HepG2 (cell line): ENCODE data around the gene RSBN1L. TPM values are rescaled to one million over a fixed set of nuclear protein-coding genes. Genes with fewer than 3 reads are reported as not detected.

Source experiments
- ATAC-seq: fragments of 200-7000 bp; cut with Tn5 transposase; 3 replicates; pipeline ENCODE4 v1.9.1; 2020; ENCODE audit warnings: mild to moderate bottlenecking, moderate library complexity
- BruUV-seq: library from RNA; stranded (reverse); fragments of 400-500 nt; replicated peaks from 2 replicates; lab custom pipeline; 2021; lab: Mats Ljungman, UMichigan
- CTCF ChIA-PET: fragments of 300-600 bp; formaldehyde crosslinking; extraction: SDS; loops from one replicate; lab custom pipeline; 2021; ENCODE audit warnings: low total read pairs, inconsistent platforms, low intra/inter-chr PET ratio; lab: Yijun Ruan, JAX
- POLR2A ChIA-PET: fragments of 350-600 bp; sonication (Branson Sonifier 250); formaldehyde crosslinking; loops from one replicate; lab custom pipeline; 2020; ENCODE audit warnings: antibody characterized with exemption, inconsistent platforms; lab: Yijun Ruan, JAX
- DNase-seq: peaks from one replicate; pipeline ENCODE4 v3.0.0-alpha.2; 2015; ENCODE audit warnings: low spot score
- FAIRE-seq: peaks from 3 replicates; lab custom pipeline; 2011; peaks lifted over from hg19 to GRCh38; lab: Jason Lieb, UNC
- H2AFZ ChIP-seq: one replicate; pipeline ENCODE4 v1.6.1; 2011; ENCODE audit warnings: low read length, inconsistent platforms
- H3K27ac ChIP-seq: fragments of 300-600 bp; 3 replicates; pipeline ENCODE4 v1.8.0; 2011; ENCODE audit warnings: mixed run types, mild to moderate bottlenecking, mixed read lengths, low read length, inconsistent platforms; ENCODE audit not compliant: insufficient read depth; ENCODE audit errors: extremely low read length
- H3K27me3 ChIP-seq, 2 experiments: fragments of 200-600 bp in 1 of 2; 2 replicates in 1 of 2; 3 replicates in 1 of 2; pipeline versions ENCODE4 v1.6.0 to v1.8.0; 2011; ENCODE audit warnings: low read length in 2 of 2, mild to moderate bottlenecking in 2 of 2, moderate library complexity in 2 of 2, inconsistent platforms in 1 of 2; ENCODE audit not compliant: insufficient read depth in 2 of 2, control insufficient read depth in 1 of 2
- H3K36me3 ChIP-seq, 2 experiments: fragments of 200-600 bp in 1 of 2; replicated peaks in 1 of 2; 2 replicates in 1 of 2; 3 replicates in 1 of 2; pipeline versions ENCODE4 v1.5.1 to v1.8.0; 2011; ENCODE audit warnings: low read length in 2 of 2, inconsistent platforms in 1 of 2; ENCODE audit not compliant: insufficient read depth in 2 of 2, control insufficient read depth in 1 of 2
- H3K4me1 ChIP-seq: 2 replicates; pipeline ENCODE4 v1.5.1; 2012; ENCODE audit warnings: low read length, inconsistent platforms; ENCODE audit not compliant: insufficient read depth
- H3K4me2 ChIP-seq: 2 replicates; pipeline ENCODE4 v1.6.0; 2011; ENCODE audit warnings: low read depth, low read length, inconsistent platforms
- H3K4me3 ChIP-seq, 3 experiments: fragments of 200-600 bp in 1 of 3; sonication (generic), shearing (Covaris generic) in 1 of 3; replicated peaks in 1 of 3; 2 replicates each; pipeline ENCODE4 v1.5.1; 2011 to 2016; ENCODE audit warnings: low read length in 3 of 3, inconsistent platforms in 2 of 3, low read depth in 2 of 3, mild to moderate bottlenecking in 2 of 3, control low read depth in 1 of 3, mixed read lengths in 1 of 3; ENCODE audit not compliant: insufficient read depth in 1 of 3
- H3K79me2 ChIP-seq: one replicate; pipeline ENCODE4 v1.6.1; 2011; ENCODE audit warnings: low read length, inconsistent platforms; ENCODE audit not compliant: insufficient read depth
- H3K9ac ChIP-seq: 2 replicates; pipeline ENCODE4 v1.6.0; 2011; ENCODE audit warnings: mild to moderate bottlenecking, low read depth, low read length, inconsistent platforms; ENCODE audit not compliant: insufficient read depth
- H3K9me3 ChIP-seq: 2 replicates; pipeline ENCODE4 v1.5.1; 2012; ENCODE audit warnings: mild to moderate bottlenecking, low read length
- H4K20me1 ChIP-seq: 2 replicates; pipeline ENCODE4 v1.6.0; 2011; ENCODE audit warnings: inconsistent platforms, mild to moderate bottlenecking, low read length, moderate library complexity; ENCODE audit not compliant: insufficient read depth
- ARID5B ChIP-seq: IDR thresholded peaks from 2 replicates; pipeline ENCODE4 v1.4.0; 2020; ENCODE audit warnings: mild to moderate bottlenecking, missing genetic modification reagents
- ATF1 ChIP-seq: IDR thresholded peaks from 2 replicates; pipeline ENCODE4 v1.6.1; 2016; ENCODE audit warnings: mild to moderate bottlenecking, control low read depth
- KIAA2018 ChIP-seq: sonication (generic); formaldehyde crosslinking; IDR thresholded peaks from 2 replicates; pipeline ENCODE4 v1.5.0; 2020; ENCODE audit warnings: mild to moderate bottlenecking, missing genetic modification reagents, borderline replicate concordance
- KLF9 ChIP-seq: IDR thresholded peaks from 2 replicates; pipeline ENCODE4 v1.6.1; 2016; ENCODE audit warnings: low read depth
- REL ChIP-seq: sonication (generic); formaldehyde crosslinking; conservative IDR thresholded peaks from 2 replicates; pipeline ENCODE4 v1.8.0; 2022; ENCODE audit warnings: mild to moderate bottlenecking, missing genetic modification reagents, moderate library complexity
- SCMH1 ChIP-seq: sonication (generic); formaldehyde crosslinking; IDR thresholded peaks from 2 replicates; pipeline ENCODE4 v1.9.0; 2021; ENCODE audit warnings: missing genetic modification reagents, mild to moderate bottlenecking, borderline replicate concordance
- SMAD1 ChIP-seq: sonication (generic); formaldehyde crosslinking; IDR thresholded peaks from 2 replicates; pipeline ENCODE4 v1.4.0; 2020; ENCODE audit warnings: missing genetic modification reagents, low read depth, mild to moderate bottlenecking, borderline replicate concordance
- SMARCC2 ChIP-seq: fragments of 450-650 bp; IDR thresholded peaks from 2 replicates; pipeline ENCODE4 v1.6.1; 2017; ENCODE audit warnings: antibody characterized with exemption, mild to moderate bottlenecking
- SMARCE1 ChIP-seq: fragments of 450-650 bp; IDR thresholded peaks from 2 replicates; pipeline ENCODE4 v1.6.1; 2017; ENCODE audit warnings: borderline replicate concordance
- SNAI1 ChIP-seq: sonication (generic); formaldehyde crosslinking; IDR thresholded peaks from 2 replicates; pipeline ENCODE4 v1.5.0; 2020; ENCODE audit warnings: mild to moderate bottlenecking, missing genetic modification reagents, borderline replicate concordance
- TAF1 ChIP-seq: sonication (generic); formaldehyde crosslinking; IDR thresholded peaks from 2 replicates; pipeline ENCODE4 v1.4.0; 2020; ENCODE audit warnings: missing genetic modification reagents
- ZNF20 ChIP-seq: sonication (generic); formaldehyde crosslinking; IDR thresholded peaks from 2 replicates; pipeline ENCODE4 v1.4.0; 2020; ENCODE audit warnings: mild to moderate bottlenecking, moderate library complexity, missing genetic modification reagents
- ZNF326 ChIP-seq: sonication (generic); formaldehyde crosslinking; IDR thresholded peaks from 2 replicates; pipeline ENCODE4 v1.4.0; 2020; ENCODE audit warnings: missing genetic modification reagents, borderline replicate concordance
- WGBS: methylation state at CpG from one replicate; pipeline ENCODE4 v1.1.6; 2017; ENCODE audit warnings: low lambda C conversion rate; 5-methylcytosine and 5-hydroxymethylcytosine counted together
- in situ Hi-C: cut with HindIII; loops from 2 replicates; pipeline ENCODE4 v1.10.0; 2017; ENCODE audit warnings: low pct_unique_long_range_greater_than_20kb; ENCODE audit not compliant: extremely low pct_ligation_motif_present
- intact Hi-C: fragments of 100-400 bp; cut with micrococcal nuclease; formaldehyde crosslinking; loops from one replicate; pipeline ENCODE4 v1.10.0; 2022; ENCODE audit not compliant: unreplicated experiment
- polyA plus RNA-seq, 8 experiments: library from polyadenylated mRNA; depleted of rRNA in 3 of 8; stranded (reverse) in 7 of 8; unstranded in 1 of 8; fragments of >200 nt; fragmentation: Illumina TruSeq in 4 of 8; extraction: Trizol in 4 of 8; gene quantifications; 2 replicates each; pipeline versions ENCODE4 v1.2.1 to v1.2.3, GENCODE V29; 2011 to 2016; ENCODE audit warnings: low read depth in 4 of 8, missing spikeins in 1 of 8, mixed read lengths in 1 of 8; ENCODE audit not compliant: insufficient read depth in 1 of 8
- total RNA-seq, 5 experiments: library from RNA; depleted of rRNA; stranded (reverse); fragments of >200 nt; fragmentation: Illumina TruSeq; extraction: Trizol; gene quantifications; 2 replicates each; pipeline ENCODE4 v1.2.3, GENCODE V29; 2016; ENCODE audit warnings: low read depth in 1 of 5

Gene RSBN1L
- total and polyA plus RNA-seq, 2 of the 13 experiments (the other 11 are each of a cell fraction or from before 2014, with no cell fraction given): 7.7 to 21.3 TPM

- no peak for TF ChIP-seq KIAA2018 (CRISPR knock-in tag)
Measured at GRCh38 chr7:77699056-77699455, 2.8 kb downstream of the RSBN1L start (continued).

- DNase-seq: no peak
- no peak overlapping the region for H3K4me2 ChIP-seq
- no peak for ATAC-seq
- no peaks in the 10 kb centered on the region for H3K9me3 ChIP-seq
- in situ Hi-C loops (no loop called here), intact Hi-C loops (no loop called here)
- no peak overlapping the region for H3K27ac ChIP-seq
- no TSS peak for BruUV-seq
- peaks cover 35% of the 10 kb centered on the region for H4K20me1 ChIP-seq
- POLR2A ChIA-PET: no interaction called here
- no peak overlapping the region for H3K9ac ChIP-seq
- peaks cover 54% of the 10 kb centered on the region for H3K4me1 ChIP-seq
- no peak overlapping the region for H3K4me3 ChIP-seq
- FAIRE-seq: no peak
- peaks cover 0 to 20% of the 10 kb centered on the region in 2 experiments; a peak in 2 of 5 replicates for H3K36me3 ChIP-seq
- H3K79me2 ChIP-seq: peaks cover 95% of the 10 kb centered on the region
- H3K27me3 ChIP-seq: no peaks in the 10 kb centered on the region; a peak in 1 of 5 replicates
- H2AFZ ChIP-seq: no peak overlapping the region
- CTCF ChIA-PET: no interaction called here
- WGBS: 45% methylated on average over 2 of the region's 2 CpGs
- TF ChIP-seq ZNF20 (CRISPR knock-in tag) (no peak), SNAI1 (CRISPR knock-in tag) (no peak), SMARCC2 (no peak), ATF1 (CRISPR knock-in tag) (no peak), ZNF326 (no peak), SMAD1 (CRISPR knock-in tag) (no peak), ARID5B (CRISPR knock-in tag) (no peak), TAF1 (CRISPR knock-in tag) (no peak), SCMH1 (CRISPR knock-in tag) (no peak), KLF9 (no peak), REL (CRISPR knock-in tag) (no peak), SMARCE1 (no peak)
Measured at GRCh38 chr7:77702513-77702912, 6.3 kb downstream of the RSBN1L start.
